GM21367 (cell line): ENCODE results near the gene PLA2G4D.

ENCODE experiments used
- ATAC-seq: cut with Tn5 transposase; IDR thresholded peaks from one replicate; pipeline ENCODE4 v1.9.1; 2021; ENCODE audit not compliant: unreplicated experiment

The PLA2G4D gene

GRCh38 chr15:42129364-42129763 lies 35.0 kb upstream of the PLA2G4D start:
- ATAC-seq = no peak

GRCh38 chr15:42128476-42128875 lies 34.1 kb upstream of the PLA2G4D start:
- ATAC-seq = no peak

- ATAC-seq = no peak
Measured at GRCh38 chr15:42123546-42123945, 29.2 kb upstream of the PLA2G4D start.

GRCh38 chr15:42121682-42122081 lies 27.3 kb upstream of the PLA2G4D start:
- no peak for ATAC-seq

GRCh38 chr15:42121021-42121420 lies 26.7 kb upstream of the PLA2G4D start:
- no peak for ATAC-seq

- ATAC-seq = no peak
Measured at GRCh38 chr15:42120285-42120684, 25.9 kb upstream of the PLA2G4D start.

GRCh38 chr15:42119446-42119760 lies 25.0 kb upstream of the PLA2G4D start:
- no peak for ATAC-seq

- no peak for ATAC-seq
Measured at GRCh38 chr15:42118650-42119445, 24.5 kb upstream of the PLA2G4D start.

GRCh38 chr15:42111924-42112323 lies 17.6 kb upstream of the PLA2G4D start:
- ATAC-seq = no peak

GRCh38 chr15:42110367-42110766 lies 16.0 kb upstream of the PLA2G4D start:
- no peak for ATAC-seq

- no peak for ATAC-seq
Measured at GRCh38 chr15:42108806-42109205, 14.4 kb upstream of the PLA2G4D start.

GRCh38 chr15:42108189-42108588 lies 13.8 kb upstream of the PLA2G4D start:
- ATAC-seq = no peak

- no peak for ATAC-seq
Measured at GRCh38 chr15:42107473-42107872, 13.1 kb upstream of the PLA2G4D start.

GRCh38 chr15:42106288-42106687 lies 11.9 kb upstream of the PLA2G4D start:
- ATAC-seq = no peak

GRCh38 chr15:42104095-42104891 lies 9.9 kb upstream of the PLA2G4D start:
- ATAC-seq = no peak

- ATAC-seq = no peak
Measured at GRCh38 chr15:42102646-42103235, 8.4 kb upstream of the PLA2G4D start.

- ATAC-seq = no peak
Measured at GRCh38 chr15:42101861-42102260, 7.5 kb upstream of the PLA2G4D start.

- no peak for ATAC-seq
Measured at GRCh38 chr15:42100021-42100800, 5.8 kb upstream of the PLA2G4D start.

- no peak for ATAC-seq
Measured at GRCh38 chr15:42097018-42097417, 2.7 kb upstream of the PLA2G4D start.

GRCh38 chr15:42093966-42094365 lies 396 bp downstream of the PLA2G4D start:
- ATAC-seq = no peak
